Osteocyte (in vitro differentiated cells): ENCODE measurements around the gene METAP1. TPM values are rescaled to one million over a fixed set of nuclear protein-coding genes. Genes with fewer than 3 reads are reported as not detected.

Experiments
- microRNA-seq: library from miRNA; unstranded; fragments of <30 nt; microRNA quantifications from one replicate; pipeline ENCODE4 v1.1.0, GENCODE V29; 2020; ENCODE audit not compliant: unreplicated experiment
- total RNA-seq: library from RNA; stranded (reverse); gene quantifications from 2 replicates; pipeline ENCODE4 v1.2.1, GENCODE V29; 2021

Gene METAP1
- total RNA-seq, 1 donor from 2014 or later: 28.7 TPM

Small RNAs within 50 kb of the gene (microRNA-seq; reads per million reads assigned to microRNA genes)
- gene MIR3684: not detected

Other genes starting within 250 kb of the METAP1 start
- 60.6 and 64.6 TPM in 2 replicates for gene EIF4E, start 66.6 kb upstream of the METAP1 start, total RNA-seq
- gene ADH5, start 93.1 kb downstream of the METAP1 start, total RNA-seq: 136 and 142 TPM in 2 replicates
- gene ADH4, start 148.6 kb downstream of the METAP1 start, total RNA-seq: not detected in 2 replicates
- gene ADH6, start 223.5 kb downstream of the METAP1 start, total RNA-seq: not detected in 2 replicates